GM23338 (cell line): Measurements from ENCODE around the gene PCBP3. TPM values are rescaled to one million over a fixed set of nuclear protein-coding genes. Genes with fewer than 3 reads are reported as not detected.

ENCODE experiments used
- ATAC-seq: fragments of 200-7000 bp; cut with Tn5 transposase; 3 replicates; pipeline ENCODE4 v1.9.1; 2020
- DNase-seq: peaks from one replicate; pipeline ENCODE4 v3.0.0-alpha.2; 2015; ENCODE audit warnings: low spot score
- H2AFZ ChIP-seq: fragments of 200-600 bp; sonication (generic); 2 replicates; pipeline ENCODE4 v1.8.0; 2016; ENCODE audit warnings: antibody characterized with exemption, mild to moderate bottlenecking, moderate library complexity
- H3F3A ChIP-seq: fragments of 200-600 bp; sonication (generic); replicated peaks from 2 replicates; pipeline ENCODE4 v1.8.0; 2017; ENCODE audit warnings: antibody characterized with exemption, mixed run types, low read depth
- H3K27ac ChIP-seq: fragments of 200-600 bp; sonication (generic); 2 replicates; pipeline ENCODE4 v1.6.1; 2016; ENCODE audit warnings: low read depth
- H3K27me3 ChIP-seq: fragments of 200-600 bp; sonication (generic); 2 replicates; pipeline ENCODE4 v1.8.0; 2016; ENCODE audit warnings: mild to moderate bottlenecking, mixed run types, moderate library complexity; ENCODE audit not compliant: insufficient read depth
- H3K36me3 ChIP-seq: fragments of 200-600 bp; sonication (generic); 2 replicates; pipeline ENCODE4 v1.8.0; 2016; ENCODE audit warnings: mild to moderate bottlenecking; ENCODE audit not compliant: insufficient read depth
- H3K4me1 ChIP-seq: fragments of 200-600 bp; sonication (generic); 2 replicates; pipeline ENCODE4 v1.8.0; 2016; ENCODE audit warnings: mild to moderate bottlenecking, moderate library complexity; ENCODE audit not compliant: insufficient read depth
- H3K4me2 ChIP-seq: fragments of 200-600 bp; sonication (generic); 2 replicates; pipeline ENCODE4 v1.7.1; 2017; ENCODE audit warnings: mixed run types
- H3K4me3 ChIP-seq: fragments of 200-600 bp; sonication (generic); 2 replicates; pipeline ENCODE4 v1.6.1; 2016; ENCODE audit warnings: mixed run types
- H3K79me2 ChIP-seq: fragments of 200-600 bp; sonication (generic); replicated peaks from 2 replicates; pipeline ENCODE4 v1.8.0; 2017; ENCODE audit warnings: mild to moderate bottlenecking; ENCODE audit not compliant: insufficient read depth
- H3K9me2 ChIP-seq: fragments of 200-600 bp; sonication (generic); 2 replicates; pipeline ENCODE4 v1.8.0; 2017; ENCODE audit not compliant: insufficient read depth
- H4K20me1 ChIP-seq: fragments of 200-600 bp; sonication (generic); replicated peaks from 2 replicates; pipeline ENCODE4 v1.8.0; 2017; ENCODE audit warnings: mild to moderate bottlenecking; ENCODE audit not compliant: insufficient read depth
- H3K27ac Mint-ChIP-seq: 2 replicates; pipeline ENCODE4 v1.8.0; 2020; ENCODE audit warnings: inconsistent platforms, mild to moderate bottlenecking, moderate library complexity, mixed read lengths
- H3K27me3 Mint-ChIP-seq: 3 replicates; pipeline ENCODE4 v1.8.0; 2022; ENCODE audit warnings: low read depth, mild to moderate bottlenecking, moderate library complexity, mixed read lengths, inconsistent platforms; ENCODE audit not compliant: insufficient read depth, poor library complexity
- H3K36me3 Mint-ChIP-seq: 3 replicates; pipeline ENCODE4 v1.8.0; 2021; ENCODE audit warnings: low read depth, mild to moderate bottlenecking, inconsistent platforms, moderate library complexity, mixed read lengths
- H3K4me1 Mint-ChIP-seq: 3 replicates; pipeline ENCODE4 v1.8.0; 2020; ENCODE audit warnings: mild to moderate bottlenecking, inconsistent platforms, mixed read lengths
- H3K4me3 Mint-ChIP-seq: 3 replicates; pipeline ENCODE4 v1.8.0; 2021; ENCODE audit warnings: moderate library complexity, mild to moderate bottlenecking, inconsistent platforms, mixed read lengths
- H3K9me3 Mint-ChIP-seq: 3 replicates; pipeline ENCODE4 v1.8.0; 2020; ENCODE audit warnings: moderate library complexity, mild to moderate bottlenecking, inconsistent platforms, mixed read lengths
- EZH2 ChIP-seq: fragments of 200-600 bp; sonication (generic); IDR thresholded peaks from one replicate; pipeline ENCODE4 v1.8.0; 2017; ENCODE audit warnings: antibody characterized with exemption, mild to moderate bottlenecking, low read depth; ENCODE audit not compliant: unreplicated experiment
- EZH2phosphoT487 ChIP-seq: fragments of 200-600 bp; sonication (generic); IDR thresholded peaks from one replicate; pipeline ENCODE4 v1.8.1; 2018; ENCODE audit warnings: antibody characterized with exemption; ENCODE audit not compliant: unreplicated experiment
- JUNB ChIP-seq: IDR thresholded peaks from one replicate; pipeline ENCODE4 v1.6.1; 2016; ENCODE audit warnings: antibody characterized with exemption; ENCODE audit not compliant: unreplicated experiment
- NANOG ChIP-seq: IDR thresholded peaks from 2 replicates; pipeline ENCODE4 v1.6.1; 2016; ENCODE audit warnings: antibody characterized with exemption, borderline replicate concordance
- POLR2AphosphoS5 ChIP-seq: IDR thresholded peaks from 2 replicates; pipeline ENCODE4 v1.6.1; 2016; ENCODE audit warnings: antibody characterized with exemption, low read depth
- STAT1 ChIP-seq: IDR thresholded peaks from one replicate; pipeline ENCODE4 v1.6.1; 2016; ENCODE audit warnings: antibody characterized with exemption; ENCODE audit not compliant: unreplicated experiment
- ZNF331 ChIP-seq: fragments of 250-450 bp; sonication (Bioruptor Pico); IDR thresholded peaks from 2 replicates; pipeline ENCODE4 v1.5.0; 2020; ENCODE audit warnings: low read depth, mild to moderate bottlenecking, moderate library complexity
- polyA plus RNA-seq: library from polyadenylated mRNA; unstranded; fragments of >200 nt; fragmentation: Nextera tagmentation; extraction: Ambion mirVana; gene quantifications from 2 replicates; pipeline ENCODE4 v1.2.1, GENCODE V29; 2016
- total RNA-seq: library from RNA; depleted of rRNA; stranded (reverse); fragments of >200 nt; shearing (Covaris generic); gene quantifications from 2 replicates; pipeline ENCODE4 v1.2.3, GENCODE V29; 2014
- TF ChIP-seq, protein P1 (sequence below): fragments of 250-450 bp; sonication (Bioruptor Pico); IDR thresholded peaks from 2 replicates; pipeline ENCODE4 v1.5.0; 2020; ENCODE audit warnings: mild to moderate bottlenecking, moderate library complexity

PCBP3 gene
- total and polyA plus RNA-seq, 2 experiments from 2014 or later: 7.1 to 9.1 TPM

GRCh38 chr21:45912611-45913417 lies 269.3 kb downstream of the PCBP3 start:
- Mint-ChIP-seq H3K36me3 (no peaks in the 10 kb centered on the region), H3K27me3 (peaks cover 9% of the 10 kb centered on the region), H3K4me1 (no peaks in the 10 kb centered on the region), H3K9me3 (no peaks in the 10 kb centered on the region), H3K27ac (no peak overlapping the region), H3K4me3 (no peak overlapping the region)
- Histone ChIP-seq H3K79me2 (no peaks in the 10 kb centered on the region), H2AFZ (no peak overlapping the region), H3K27ac (no peak overlapping the region), H3K36me3 (no peaks in the 10 kb centered on the region), H3K9me2 (no peaks in the 10 kb centered on the region), H3K4me1 (no peaks in the 10 kb centered on the region), H3K27me3 (no peaks in the 10 kb centered on the region), H3K4me2 (no peak overlapping the region), H3K4me3 (no peak overlapping the region), H4K20me1 (no peaks in the 10 kb centered on the region), H3F3A (no peaks in the 10 kb centered on the region)
- ATAC-seq (no peak), DNase-seq (no peak)
- TF ChIP-seq, protein P1, sequence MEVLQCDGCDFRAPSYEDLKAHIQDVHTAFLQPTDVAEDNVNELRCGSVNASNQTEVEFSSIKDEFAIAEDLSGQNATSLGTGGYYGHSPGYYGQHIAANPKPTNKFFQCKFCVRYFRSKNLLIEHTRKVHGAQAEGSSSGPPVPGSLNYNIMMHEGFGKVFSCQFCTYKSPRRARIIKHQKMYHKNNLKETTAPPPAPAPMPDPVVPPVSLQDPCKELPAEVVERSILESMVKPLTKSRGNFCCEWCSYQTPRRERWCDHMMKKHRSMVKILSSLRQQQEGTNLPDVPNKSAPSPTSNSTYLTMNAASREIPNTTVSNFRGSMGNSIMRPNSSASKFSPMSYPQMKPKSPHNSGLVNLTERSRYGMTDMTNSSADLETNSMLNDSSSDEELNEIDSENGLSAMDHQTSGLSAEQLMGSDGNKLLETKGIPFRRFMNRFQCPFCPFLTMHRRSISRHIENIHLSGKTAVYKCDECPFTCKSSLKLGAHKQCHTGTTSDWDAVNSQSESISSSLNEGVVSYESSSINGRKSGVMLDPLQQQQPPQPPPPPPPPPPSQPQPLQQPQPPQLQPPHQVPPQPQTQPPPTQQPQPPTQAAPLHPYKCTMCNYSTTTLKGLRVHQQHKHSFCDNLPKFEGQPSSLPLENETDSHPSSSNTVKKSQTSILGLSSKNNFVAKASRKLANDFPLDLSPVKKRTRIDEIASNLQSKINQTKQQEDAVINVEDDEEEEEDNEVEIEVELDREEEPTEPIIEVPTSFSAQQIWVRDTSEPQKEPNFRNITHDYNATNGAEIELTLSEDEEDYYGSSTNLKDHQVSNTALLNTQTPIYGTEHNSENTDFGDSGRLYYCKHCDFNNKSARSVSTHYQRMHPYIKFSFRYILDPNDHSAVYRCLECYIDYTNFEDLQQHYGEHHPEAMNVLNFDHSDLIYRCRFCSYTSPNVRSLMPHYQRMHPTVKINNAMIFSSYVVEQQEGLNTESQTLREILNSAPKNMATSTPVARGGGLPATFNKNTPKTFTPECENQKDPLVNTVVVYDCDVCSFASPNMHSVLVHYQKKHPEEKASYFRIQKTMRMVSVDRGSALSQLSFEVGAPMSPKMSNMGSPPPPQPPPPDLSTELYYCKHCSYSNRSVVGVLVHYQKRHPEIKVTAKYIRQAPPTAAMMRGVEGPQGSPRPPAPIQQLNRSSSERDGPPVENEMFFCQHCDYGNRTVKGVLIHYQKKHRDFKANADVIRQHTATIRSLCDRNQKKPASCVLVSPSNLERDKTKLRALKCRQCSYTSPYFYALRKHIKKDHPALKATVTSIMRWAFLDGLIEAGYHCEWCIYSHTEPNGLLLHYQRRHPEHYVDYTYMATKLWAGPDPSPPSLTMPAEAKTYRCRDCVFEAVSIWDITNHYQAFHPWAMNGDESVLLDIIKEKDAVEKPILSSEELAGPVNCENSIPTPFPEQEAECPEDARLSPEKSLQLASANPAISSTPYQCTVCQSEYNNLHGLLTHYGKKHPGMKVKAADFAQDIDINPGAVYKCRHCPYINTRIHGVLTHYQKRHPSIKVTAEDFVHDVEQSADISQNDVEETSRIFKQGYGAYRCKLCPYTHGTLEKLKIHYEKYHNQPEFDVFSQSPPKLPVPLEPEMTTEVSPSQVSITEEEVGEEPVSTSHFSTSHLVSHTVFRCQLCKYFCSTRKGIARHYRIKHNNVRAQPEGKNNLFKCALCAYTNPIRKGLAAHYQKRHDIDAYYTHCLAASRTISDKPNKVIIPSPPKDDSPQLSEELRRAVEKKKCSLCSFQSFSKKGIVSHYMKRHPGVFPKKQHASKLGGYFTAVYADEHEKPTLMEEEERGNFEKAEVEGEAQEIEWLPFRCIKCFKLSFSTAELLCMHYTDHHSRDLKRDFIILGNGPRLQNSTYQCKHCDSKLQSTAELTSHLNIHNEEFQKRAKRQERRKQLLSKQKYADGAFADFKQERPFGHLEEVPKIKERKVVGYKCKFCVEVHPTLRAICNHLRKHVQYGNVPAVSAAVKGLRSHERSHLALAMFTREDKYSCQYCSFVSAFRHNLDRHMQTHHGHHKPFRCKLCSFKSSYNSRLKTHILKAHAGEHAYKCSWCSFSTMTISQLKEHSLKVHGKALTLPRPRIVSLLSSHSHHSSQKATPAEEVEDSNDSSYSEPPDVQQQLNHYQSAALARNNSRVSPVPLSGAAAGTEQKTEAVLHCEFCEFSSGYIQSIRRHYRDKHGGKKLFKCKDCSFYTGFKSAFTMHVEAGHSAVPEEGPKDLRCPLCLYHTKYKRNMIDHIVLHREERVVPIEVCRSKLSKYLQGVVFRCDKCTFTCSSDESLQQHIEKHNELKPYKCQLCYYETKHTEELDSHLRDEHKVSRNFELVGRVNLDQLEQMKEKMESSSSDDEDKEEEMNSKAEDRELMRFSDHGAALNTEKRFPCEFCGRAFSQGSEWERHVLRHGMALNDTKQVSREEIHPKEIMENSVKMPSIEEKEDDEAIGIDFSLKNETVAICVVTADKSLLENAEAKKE: no peak
- TF ChIP-seq POLR2AphosphoS5 (no peak), NANOG (no peak), JUNB (no peak), ZNF331 (CRISPR knock-in tag) (no peak), STAT1 (no peak), EZH2 (no peak), EZH2phosphoT487 (no peak)
